H1 (cell line): ENCODE results near the gene PRTG. TPM values are rescaled to one million over a fixed set of nuclear protein-coding genes. Genes with fewer than 3 reads are reported as not detected.

Experiments
- CTCF ChIA-PET: fragments of 300-600 bp; sonication (Branson Sonifier 250); formaldehyde crosslinking; loops from one replicate; lab custom pipeline; 2021; ENCODE audit not compliant: partially characterized antibody; lab: Charles Lee
- POLR2A ChIA-PET: fragments of 300-600 bp; sonication (Branson Sonifier 250); formaldehyde crosslinking; loops from one replicate; lab custom pipeline; 2021; ENCODE audit warnings: inconsistent platforms; ENCODE audit not compliant: partially characterized antibody; lab: Charles Lee
- DNase-seq, 2 experiments: peaks; one replicate each; pipeline versions ENCODE4 v3.0.0 to v3.0.0-alpha.2; 2010 to 2022; ENCODE audit warnings: low spot score in 2 of 2, low read depth in 1 of 2, mixed read lengths in 1 of 2
- FAIRE-seq: peaks from 2 replicates; lab custom pipeline; 2011; peaks lifted over from hg19 to GRCh38; lab: Jason Lieb, UNC
- H2AFZ ChIP-seq: 2 replicates; pipeline ENCODE4 v1.8.1; 2012; ENCODE audit warnings: low read length, inconsistent platforms
- H2AK5ac ChIP-seq: 2 replicates; pipeline ENCODE4 v1.6.1; 2013; ENCODE audit warnings: low read depth, low read length
- H2BK120ac ChIP-seq: replicated peaks from 2 replicates; pipeline ENCODE3; 2013; ENCODE audit warnings: low read depth, low read length, inconsistent platforms
- H2BK12ac ChIP-seq: 2 replicates; pipeline ENCODE4 v1.6.1; 2013; ENCODE audit warnings: low read depth, low read length
- H2BK15ac ChIP-seq: 2 replicates; pipeline ENCODE4 v1.6.1; 2013; ENCODE audit warnings: low read length
- H2BK20ac ChIP-seq: 2 replicates; pipeline ENCODE4 v1.6.1; 2013; ENCODE audit warnings: low read length
- H2BK5ac ChIP-seq: 2 replicates; pipeline ENCODE4 v1.6.1; 2013; ENCODE audit warnings: low read depth, low read length
- H3K14ac ChIP-seq: 2 replicates; pipeline ENCODE4 v1.6.1; 2013; ENCODE audit warnings: inconsistent platforms; ENCODE audit not compliant: insufficient read length
- H3K18ac ChIP-seq: 2 replicates; pipeline ENCODE4 v1.6.1; 2013; ENCODE audit warnings: low read length; ENCODE audit errors: extremely low read depth
- H3K23ac ChIP-seq: 2 replicates; pipeline ENCODE4 v1.6.1; 2013; ENCODE audit warnings: inconsistent platforms; ENCODE audit not compliant: insufficient read length
- H3K23me2 ChIP-seq: 2 replicates; pipeline ENCODE4 v1.6.1; 2013; ENCODE audit warnings: low read depth, low read length
- H3K27ac ChIP-seq: 2 replicates; pipeline ENCODE4 v1.6.1; 2011; ENCODE audit warnings: low read depth, low read length, inconsistent platforms
- H3K27me3 ChIP-seq, 4 experiments: replicated peaks in 1 of 4; 1 replicate in 1 of 4; 2 replicates in 3 of 4; pipeline versions ENCODE4 v1.6.1 to v1.8.1; 2011 to 2013; ENCODE audit warnings: low read length in 3 of 4, mild to moderate bottlenecking in 3 of 4, inconsistent platforms in 2 of 4, mixed read lengths in 2 of 4, moderate library complexity in 1 of 4; ENCODE audit not compliant: control insufficient read depth in 3 of 4, insufficient read depth in 3 of 4; ENCODE audit errors: extremely low read depth in 1 of 4
- H3K36me3 ChIP-seq, 4 experiments: 2 replicates each; pipeline versions ENCODE4 v1.6.1 to v1.8.1; 2011 to 2013; ENCODE audit warnings: mild to moderate bottlenecking in 4 of 4, low read length in 3 of 4, moderate library complexity in 2 of 4, control low read depth in 1 of 4, inconsistent platforms in 1 of 4; ENCODE audit not compliant: insufficient read depth in 4 of 4, control insufficient read depth in 2 of 4
- H3K4ac ChIP-seq: replicated peaks from 2 replicates; pipeline ENCODE3; 2013; ENCODE audit warnings: low read length, low read depth, mixed read lengths, inconsistent platforms; ENCODE audit not compliant: insufficient read length
- H3K4me1 ChIP-seq, 4 experiments: replicated peaks in 1 of 4; 1 replicate in 1 of 4; 2 replicates in 3 of 4; pipeline versions ENCODE4 v1.6.1 to v1.8.1; 2011 to 2013; ENCODE audit warnings: low read length in 3 of 4, inconsistent platforms in 2 of 4, mixed read lengths in 1 of 4; ENCODE audit not compliant: insufficient read depth in 4 of 4, control insufficient read depth in 3 of 4
- H3K4me2 ChIP-seq, 2 experiments: 2 replicates each; pipeline versions ENCODE4 v1.6.1 to v1.8.1; 2011 to 2013; ENCODE audit warnings: low read depth in 2 of 2, low read length in 2 of 2, control low read depth in 1 of 2, inconsistent platforms in 1 of 2, mild to moderate bottlenecking in 1 of 2; ENCODE audit not compliant: insufficient read depth in 1 of 2
- H3K4me3 ChIP-seq, 4 experiments: fragments of 200-600, 300-600 bp in 1 of 4; sonication (generic), shearing (Covaris generic), sonication (Bioruptor Twin) in 1 of 4; 2 replicates each; pipeline versions ENCODE4 v1.5.1 to v1.8.1; 2011 to 2016; ENCODE audit warnings: low read length in 4 of 4, low read depth in 3 of 4, control low read depth in 2 of 4, inconsistent platforms in 2 of 4, mild to moderate bottlenecking in 2 of 4, mixed read lengths in 1 of 4, moderate library complexity in 1 of 4; ENCODE audit not compliant: insufficient read depth in 2 of 4; ENCODE audit errors: extremely low read depth in 1 of 4
- H3K56ac ChIP-seq: replicated peaks from 2 replicates; pipeline ENCODE3; 2013; ENCODE audit warnings: low read depth, mild to moderate bottlenecking, mixed read lengths, low read length, inconsistent platforms; ENCODE audit not compliant: insufficient read length
- H3K79me1 ChIP-seq: 2 replicates; pipeline ENCODE4 v1.6.1; 2013; ENCODE audit warnings: low read depth, low read length, control low read depth
- H3K79me2 ChIP-seq, 2 experiments: 2 replicates each; pipeline versions ENCODE4 v1.6.1 to v1.8.1; 2012 to 2013; ENCODE audit warnings: low read length in 2 of 2, mild to moderate bottlenecking in 2 of 2, inconsistent platforms in 1 of 2; ENCODE audit not compliant: insufficient read depth in 2 of 2, control insufficient read depth in 1 of 2
- H3K9ac ChIP-seq, 4 experiments: replicated peaks in 1 of 4; 1 replicate in 1 of 4; 2 replicates in 3 of 4; pipeline versions ENCODE4 v1.6.1 to v1.8.1; 2011 to 2013; ENCODE audit warnings: low read depth in 3 of 4, low read length in 3 of 4, control low read depth in 2 of 4, mild to moderate bottlenecking in 2 of 4, moderate library complexity in 2 of 4, inconsistent platforms in 1 of 4; ENCODE audit errors: extremely low read depth in 1 of 4
- H3K9me3 ChIP-seq, 2 experiments: 2 replicates each; pipeline versions ENCODE4 v1.6.1 to v1.8.1; 2012 to 2013; ENCODE audit warnings: mild to moderate bottlenecking in 2 of 2, moderate library complexity in 2 of 2, control low read depth in 1 of 2, inconsistent platforms in 1 of 2, low read depth in 1 of 2, low read length in 1 of 2, mixed read lengths in 1 of 2; ENCODE audit not compliant: insufficient read depth in 2 of 2
- H4K20me1 ChIP-seq, 2 experiments: replicated peaks in 1 of 2; 2 replicates each; pipeline versions ENCODE3 to v1.8.1; 2011 to 2013; ENCODE audit warnings: inconsistent platforms in 2 of 2, low read length in 2 of 2, mild to moderate bottlenecking in 1 of 2; ENCODE audit not compliant: insufficient read depth in 2 of 2, control insufficient read depth in 1 of 2
- H4K5ac ChIP-seq: 2 replicates; pipeline ENCODE4 v1.6.1; 2013; ENCODE audit warnings: low read length, low read depth, mixed read lengths, inconsistent platforms; ENCODE audit not compliant: insufficient read length
- H4K8ac ChIP-seq: 2 replicates; pipeline ENCODE4 v1.8.0; 2013; ENCODE audit warnings: mild to moderate bottlenecking, moderate library complexity, low read length, inconsistent platforms; ENCODE audit not compliant: insufficient read depth; ENCODE audit errors: extremely low read depth
- H4K91ac ChIP-seq: replicated peaks from 2 replicates; pipeline ENCODE3; 2013; ENCODE audit warnings: low read length, mixed read lengths, inconsistent platforms; ENCODE audit not compliant: insufficient read length
- CEBPB ChIP-seq: IDR thresholded peaks from 2 replicates; pipeline ENCODE4 v1.6.1; 2012; ENCODE audit warnings: low read depth, low read length
- CHD1 ChIP-seq: IDR thresholded peaks from 2 replicates; pipeline ENCODE4 v1.6.1; 2012; ENCODE audit warnings: low read depth, low read length, improper control_type of control experiment
- CREB1 ChIP-seq: IDR thresholded peaks from 2 replicates; pipeline ENCODE4 v1.6.1; 2012; ENCODE audit warnings: inconsistent platforms
- GABPA ChIP-seq: IDR thresholded peaks from 2 replicates; pipeline ENCODE4 v1.6.1; 2011; ENCODE audit warnings: mild to moderate bottlenecking, low read length, moderate library complexity, borderline replicate concordance; ENCODE audit not compliant: insufficient read depth
- GTF2F1 ChIP-seq: IDR thresholded peaks from 2 replicates; pipeline ENCODE4 v1.6.1; 2012; ENCODE audit warnings: low read depth, low read length, improper control_type of control experiment, borderline replicate concordance
- HDAC2 ChIP-seq, 2 experiments: fragments of 300-600 bp in 1 of 2; sonication (generic) in 1 of 2; IDR thresholded peaks; 2 replicates each; pipeline ENCODE4 v1.6.1; 2011 to 2012; ENCODE audit warnings: low read depth in 2 of 2, low read length in 2 of 2, mild to moderate bottlenecking in 2 of 2, moderate library complexity in 2 of 2, borderline replicate concordance in 1 of 2, inconsistent platforms in 1 of 2
- HDAC6 ChIP-seq: IDR thresholded peaks from one replicate; pipeline ENCODE4 v1.7.1; 2012; ENCODE audit warnings: low read depth, mild to moderate bottlenecking, inconsistent platforms, low read length, moderate library complexity
- KDM1A ChIP-seq: fragments of 200-600, 300-600 bp; sonication (generic); IDR thresholded peaks from 2 replicates; pipeline ENCODE4 v1.7.1; 2016; ENCODE audit warnings: mild to moderate bottlenecking, low read length, borderline replicate concordance
- PHF8 ChIP-seq: fragments of 200-600 bp; sonication (generic); conservative IDR thresholded peaks from 2 replicates; pipeline ENCODE4 v1.7.1; 2012; ENCODE audit warnings: low read depth, mild to moderate bottlenecking, inconsistent platforms, low read length, moderate library complexity
- POLR2A ChIP-seq, 2 experiments: IDR thresholded peaks; 1 replicate in 1 of 2; 2 replicates in 1 of 2; pipeline ENCODE4 v1.6.1; 2011; ENCODE audit warnings: low read depth in 2 of 2, low read length in 2 of 2, mild to moderate bottlenecking in 2 of 2; ENCODE audit errors: control extremely low read depth in 1 of 2
- RAD21 ChIP-seq, 2 experiments: IDR thresholded peaks in 1 of 2; conservative IDR thresholded peaks in 1 of 2; 2 replicates each; pipeline ENCODE4 v1.6.1; 2011; ENCODE audit warnings: low read depth in 2 of 2, low read length in 2 of 2, improper control_type of control experiment in 1 of 2, inconsistent platforms in 1 of 2, mild to moderate bottlenecking in 1 of 2, moderate library complexity in 1 of 2
- SRF ChIP-seq: IDR thresholded peaks from 2 replicates; pipeline ENCODE4 v1.6.1; 2011; ENCODE audit warnings: mild to moderate bottlenecking, low read depth, low read length, moderate library complexity
- TAF7 ChIP-seq: optimal IDR thresholded peaks from 2 replicates; pipeline ENCODE3; 2011; ENCODE audit warnings: low read depth, mild to moderate bottlenecking, inconsistent platforms, low read length, moderate library complexity, borderline replicate concordance
- WGBS, 2 experiments: shearing (Covaris generic) in 1 of 2; methylation state at CpG; one replicate each; pipeline versions ENCODE4 v1.1.6 to v1.1.7; 2013 to 2015; ENCODE audit warnings: low lambda C conversion rate in 2 of 2, mixed read lengths in 2 of 2, inconsistent platforms in 1 of 2, low coverage in 1 of 2, missing lambda C conversion rate in 1 of 2; ENCODE audit not compliant: insufficient replicate concordance in 2 of 2, insufficient coverage in 1 of 2, insufficient read length in 1 of 2; ENCODE audit errors: extremely low coverage in 1 of 2, missing lambda C conversion rate in 1 of 2; 5-methylcytosine and 5-hydroxymethylcytosine counted together
- polyA plus RNA-seq, 7 experiments: library from polyadenylated mRNA; depleted of rRNA in 3 of 7; stranded (reverse) in 5 of 7; unstranded in 2 of 7; fragments of >200 nt in 5 of 7; fragments of 200-250 nt in 2 of 7; gene quantifications; 1 replicate in 5 of 7; 2 replicates in 1 of 7; 4 replicates in 1 of 7; pipeline versions ENCODE4 v1.2.1 to v1.2.3, GENCODE V29; 2011 to 2013; ENCODE audit warnings: missing spikeins in 2 of 7, mixed read lengths in 2 of 7
- total RNA-seq: library from RNA; stranded (reverse); fragmentation: NEBNext Ultra II Directional; extraction: Animal tissue kit (Norgen Biotek cat#: 25700); gene quantifications from 2 replicates; pipeline ENCODE4 v1.2.1, GENCODE V29; 2021
- TF ChIP-seq, protein P1 (sequence below): IDR thresholded peaks from 2 replicates; pipeline ENCODE4 v1.6.1; 2011; ENCODE audit warnings: low read length, improper control_type of control experiment

PRTG gene
- total and polyA plus RNA-seq, 2 of the 8 experiments (the other 6 are each of a cell fraction or from before 2014, with no cell fraction given), result 3.1 to 3.2 TPM

DNA sequence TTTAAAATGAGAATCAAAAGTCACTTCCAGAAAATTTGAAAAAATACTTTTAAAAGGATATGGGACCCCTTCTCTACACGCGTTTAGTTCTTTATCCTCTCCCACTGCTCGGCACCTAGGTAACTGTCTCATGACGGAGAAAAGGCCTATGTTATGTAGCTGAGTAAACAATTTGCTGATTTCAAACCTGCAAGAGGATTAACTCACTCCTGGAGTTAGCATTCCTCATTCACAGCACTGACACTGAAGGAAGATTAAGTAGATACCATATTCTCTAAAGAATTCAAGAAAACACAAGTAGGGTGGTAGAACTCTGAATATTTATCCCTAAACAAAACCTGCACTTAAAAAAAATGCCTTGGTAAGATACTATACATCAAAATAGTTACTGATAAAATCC is 124.6 kb downstream of the PRTG start:
- H4K5ac ChIP-seq, result no peak overlapping the region
- no peak overlapping the region for H3K14ac ChIP-seq
- no peaks in the 10 kb centered on the region for H3K23me2 ChIP-seq
- no peaks in the 10 kb centered on the region for H3K36me3 ChIP-seq
- no peak overlapping the region for H3K4ac ChIP-seq
- no peak overlapping the region for H2BK12ac ChIP-seq
- no peak overlapping the region for H2BK15ac ChIP-seq
- CTCF ChIA-PET, result interaction anchor here (0.7 to 1.7 kb wide), 2 partner anchors 104 to 178 kb away, joined by 3 to 6 read pairs; no protein-coding TSS in a partner anchor
- H3K18ac ChIP-seq, result no peak overlapping the region
- POLR2A ChIA-PET, result no interaction called here
- H3K27me3 ChIP-seq, result no peaks in the 10 kb centered on the region
- no peak overlapping the region for H2BK120ac ChIP-seq
- no peak overlapping the region for H3K56ac ChIP-seq
- H3K79me2 ChIP-seq, result no peaks in the 10 kb centered on the region
- FAIRE-seq (no peak), DNase-seq (no peak)
- no peaks in the 10 kb centered on the region for H4K20me1 ChIP-seq
- no peak overlapping the region for H3K23ac ChIP-seq
- no peaks in the 10 kb centered on the region for H3K79me1 ChIP-seq
- H3K27ac ChIP-seq, result no peak overlapping the region
- H2BK5ac ChIP-seq, result no peak overlapping the region
- WGBS, 2 experiments, result 76% methylated on average over 4 of the region's 4 CpGs; no CpG with 5 or more reads in 1 of the 2 experiments
- no peak overlapping the region for H2AFZ ChIP-seq
- no peak overlapping the region for H2BK20ac ChIP-seq
- no peak overlapping the region for H4K91ac ChIP-seq
- H2AK5ac ChIP-seq, result no peak overlapping the region
- H3K4me1 ChIP-seq, result peaks cover 0 to 4% (median under 1%) of the 10 kb centered on the region in 4 experiments; a peak in 3 of 7 replicates
- no peaks in the 10 kb centered on the region for H3K9me3 ChIP-seq
- no peak overlapping the region for H3K4me2 ChIP-seq
- no peak overlapping the region for H3K9ac ChIP-seq
- no peak overlapping the region for H4K8ac ChIP-seq
- no peak overlapping the region for H3K4me3 ChIP-seq
- TF ChIP-seq TAF7, result no peak
- TF ChIP-seq RAD21 (IDR thresholded peaks at IDR 0.05 in 1 of 2, conservative IDR thresholded peaks at IDR 0.05 in 1 of 2; ENCODE audit: low read depth in 2 of 2, low read length in 2 of 2), result no peak
- no peak for TF ChIP-seq HDAC2 (IDR thresholded peaks at IDR 0.05; ENCODE audit: borderline replicate concordance in 1 of 2, low read depth in 2 of 2, low read length in 2 of 2)
- TF ChIP-seq GTF2F1, result no peak
- no peak for TF ChIP-seq POLR2A (IDR thresholded peaks at IDR 0.05; ENCODE audit: control extremely low read depth in 1 of 2, low read depth in 2 of 2, low read length in 2 of 2)
- TF ChIP-seq KDM1A, result no peak
- no peak for TF ChIP-seq HDAC6
- no peak for TF ChIP-seq CEBPB
- TF ChIP-seq, protein P1, sequence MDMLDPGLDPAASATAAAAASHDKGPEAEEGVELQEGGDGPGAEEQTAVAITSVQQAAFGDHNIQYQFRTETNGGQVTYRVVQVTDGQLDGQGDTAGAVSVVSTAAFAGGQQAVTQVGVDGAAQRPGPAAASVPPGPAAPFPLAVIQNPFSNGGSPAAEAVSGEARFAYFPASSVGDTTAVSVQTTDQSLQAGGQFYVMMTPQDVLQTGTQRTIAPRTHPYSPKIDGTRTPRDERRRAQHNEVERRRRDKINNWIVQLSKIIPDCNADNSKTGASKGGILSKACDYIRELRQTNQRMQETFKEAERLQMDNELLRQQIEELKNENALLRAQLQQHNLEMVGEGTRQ, result no peak
- TF ChIP-seq PHF8, result no peak
- TF ChIP-seq GABPA, result no peak
- TF ChIP-seq SRF, result no peak
- TF ChIP-seq CREB1, result no peak
- TF ChIP-seq CHD1, result no peak
